Fibroblast of mammary gland (primary cell): Measurements from ENCODE around the gene SYTL4.
A peak's percentile ranks its signal among the peaks of the same experiment; 100 is the strongest.

Experiments
- DNase-seq: peaks from one replicate; pipeline ENCODE4 v3.0.0-alpha.2; 2010; ENCODE audit warnings: low read depth
- H3K4me3 ChIP-seq: 2 replicates; pipeline ENCODE4 v1.5.1; 2011; ENCODE audit warnings: low read depth, mild to moderate bottlenecking, low read length, moderate library complexity; ENCODE audit not compliant: control insufficient read depth
- TF ChIP-seq, protein P1 (sequence below): conservative IDR thresholded peaks from 2 replicates; pipeline ENCODE4 v1.5.1; 2011; ENCODE audit warnings: low read depth, low read length, inconsistent platforms; ENCODE audit not compliant: control insufficient read depth, insufficient read depth

SYTL4 gene

DNA sequence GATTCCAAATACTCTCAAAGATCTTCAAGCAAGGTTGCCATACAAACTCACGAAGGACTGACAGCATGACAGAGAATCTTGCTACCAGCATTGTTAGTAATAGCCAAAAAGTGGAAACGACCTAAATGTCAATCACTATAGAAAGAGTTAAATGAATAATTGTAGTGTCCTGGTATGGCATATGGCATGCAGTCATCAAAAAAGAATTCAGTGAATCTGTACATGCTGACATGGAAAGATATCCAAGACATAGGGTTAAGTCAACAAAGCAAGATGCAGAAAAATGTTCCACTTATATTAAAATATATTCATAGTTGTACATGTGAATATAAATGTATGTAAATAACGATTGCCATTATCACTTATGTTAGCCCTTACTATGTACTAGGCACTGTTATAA, 50.3 kb downstream of the SYTL4 start:
- DNase-seq: no peak
- no peak overlapping the region for H3K4me3 ChIP-seq
- TF ChIP-seq, protein P1, sequence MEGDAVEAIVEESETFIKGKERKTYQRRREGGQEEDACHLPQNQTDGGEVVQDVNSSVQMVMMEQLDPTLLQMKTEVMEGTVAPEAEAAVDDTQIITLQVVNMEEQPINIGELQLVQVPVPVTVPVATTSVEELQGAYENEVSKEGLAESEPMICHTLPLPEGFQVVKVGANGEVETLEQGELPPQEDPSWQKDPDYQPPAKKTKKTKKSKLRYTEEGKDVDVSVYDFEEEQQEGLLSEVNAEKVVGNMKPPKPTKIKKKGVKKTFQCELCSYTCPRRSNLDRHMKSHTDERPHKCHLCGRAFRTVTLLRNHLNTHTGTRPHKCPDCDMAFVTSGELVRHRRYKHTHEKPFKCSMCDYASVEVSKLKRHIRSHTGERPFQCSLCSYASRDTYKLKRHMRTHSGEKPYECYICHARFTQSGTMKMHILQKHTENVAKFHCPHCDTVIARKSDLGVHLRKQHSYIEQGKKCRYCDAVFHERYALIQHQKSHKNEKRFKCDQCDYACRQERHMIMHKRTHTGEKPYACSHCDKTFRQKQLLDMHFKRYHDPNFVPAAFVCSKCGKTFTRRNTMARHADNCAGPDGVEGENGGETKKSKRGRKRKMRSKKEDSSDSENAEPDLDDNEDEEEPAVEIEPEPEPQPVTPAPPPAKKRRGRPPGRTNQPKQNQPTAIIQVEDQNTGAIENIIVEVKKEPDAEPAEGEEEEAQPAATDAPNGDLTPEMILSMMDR: no peak

DNA sequence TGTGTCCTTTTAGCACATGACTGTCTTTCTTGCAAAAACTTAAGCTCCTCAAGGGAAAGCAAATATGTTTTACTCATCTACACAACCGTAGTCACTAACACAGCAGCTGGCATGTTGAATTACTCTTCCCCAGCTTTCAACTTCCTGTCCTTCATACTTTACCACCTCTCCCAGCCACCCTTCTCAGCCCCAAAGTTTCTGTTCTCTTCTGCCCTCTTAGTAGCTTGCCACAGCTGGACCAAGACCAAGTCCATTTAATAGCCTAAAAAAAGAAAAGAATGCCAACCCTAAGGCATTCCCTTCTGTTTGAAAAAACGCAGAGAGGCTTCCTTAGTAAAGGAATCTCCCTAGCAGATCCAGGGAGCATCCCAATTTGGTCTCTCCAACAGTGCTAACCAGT, 51.2 kb downstream of the SYTL4 start:
- TF ChIP-seq, protein P1: no peak
- H3K4me3 ChIP-seq: no peak overlapping the region
- DNase-seq: peak; percentile 25

DNA sequence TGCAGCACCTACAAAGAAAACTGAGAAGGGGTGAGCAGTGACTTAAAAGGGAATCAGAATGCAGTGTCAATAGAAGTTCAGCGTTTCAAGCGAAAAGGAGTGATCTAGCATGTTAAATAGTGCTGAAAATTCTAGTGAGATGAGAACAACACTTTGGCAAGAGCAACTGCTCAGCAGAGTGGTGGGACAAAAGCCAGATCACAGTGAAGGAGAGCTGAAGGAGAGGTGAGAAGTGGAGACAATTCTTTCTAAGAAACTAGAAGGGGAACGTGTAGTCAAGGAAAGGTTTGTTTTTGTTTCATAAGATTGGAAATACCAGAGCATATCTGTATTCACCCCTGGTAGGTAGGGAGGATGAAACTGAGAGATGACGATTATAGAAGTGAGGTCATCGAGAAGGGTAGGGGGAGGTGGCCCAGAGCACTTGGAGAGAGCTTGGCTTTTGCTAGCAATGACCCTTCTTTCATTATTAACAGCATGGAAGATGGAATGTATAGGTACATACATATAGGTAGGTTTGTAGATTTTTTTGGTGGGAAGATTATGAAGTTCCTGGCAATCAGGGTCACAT, 54.2 kb downstream of the SYTL4 start:
- TF ChIP-seq, protein P1: no peak
- peak; percentile 34 for DNase-seq
- no peak overlapping the region for H3K4me3 ChIP-seq

DNA sequence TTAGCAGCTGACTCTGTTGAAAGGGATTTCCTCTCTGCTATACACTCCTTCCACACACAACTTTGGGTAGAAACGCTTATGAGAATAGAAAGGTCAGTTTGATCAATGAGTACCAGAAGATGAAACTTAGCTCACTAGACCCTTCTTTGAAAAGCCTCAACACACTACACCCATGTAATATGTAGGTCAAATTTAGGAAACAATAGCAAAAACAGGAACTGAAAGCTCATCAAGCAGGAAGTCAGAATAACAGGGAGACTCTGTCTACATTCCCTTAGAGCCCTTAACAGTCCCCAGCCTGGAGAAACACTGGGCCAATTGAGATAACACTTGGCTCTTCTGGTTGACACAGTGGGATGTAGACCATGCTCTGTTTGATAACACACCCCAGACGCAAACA, 57.2 kb downstream of the SYTL4 start:
- TF ChIP-seq, protein P1: no peak
- no peak overlapping the region for H3K4me3 ChIP-seq
- no peak for DNase-seq

GRCh38 chrX:100673397-100673953, 58.4 kb downstream of the SYTL4 start:
- no peak overlapping the region for H3K4me3 ChIP-seq
- peak; percentile 90 for DNase-seq
- TF ChIP-seq, protein P1: no peak

- TF ChIP-seq, protein P1: no peak
- H3K4me3 ChIP-seq: no peak overlapping the region
- DNase-seq: no peak
These were observed 59.0 kb downstream of the SYTL4 start for GRCh38 chrX:100672966-100673365.
